Glutamatergic neuron (in vitro differentiated cells): Measurements from ENCODE around the gene FARP1. TPM values are rescaled to one million over a fixed set of nuclear protein-coding genes. Genes with fewer than 3 reads are reported as not detected.

Experiments used
- DNase-seq: peaks from one replicate; pipeline ENCODE4 v3.0.0; 2022
- H3K27ac Mint-ChIP-seq: one replicate; pipeline ENCODE4 v1.8.0; 2020; ENCODE audit warnings: mild to moderate bottlenecking, mixed read lengths, inconsistent platforms; ENCODE audit not compliant: unreplicated experiment
- H3K27me3 Mint-ChIP-seq: one replicate; pipeline ENCODE4 v1.8.0; 2020; ENCODE audit warnings: mild to moderate bottlenecking, moderate library complexity, mixed read lengths, inconsistent platforms; ENCODE audit not compliant: unreplicated experiment
- H3K36me3 Mint-ChIP-seq: one replicate; pipeline ENCODE4 v1.8.0; 2020; ENCODE audit warnings: mild to moderate bottlenecking, mixed read lengths, inconsistent platforms; ENCODE audit not compliant: unreplicated experiment
- H3K4me1 Mint-ChIP-seq: one replicate; pipeline ENCODE4 v1.8.0; 2020; ENCODE audit warnings: mild to moderate bottlenecking, low read depth, mixed read lengths, inconsistent platforms; ENCODE audit not compliant: unreplicated experiment
- H3K4me3 Mint-ChIP-seq: one replicate; pipeline ENCODE4 v1.8.0; 2020; ENCODE audit warnings: mild to moderate bottlenecking, mixed read lengths, inconsistent platforms; ENCODE audit not compliant: unreplicated experiment
- H3K9me3 Mint-ChIP-seq: one replicate; pipeline ENCODE4 v1.8.0; 2020; ENCODE audit warnings: mild to moderate bottlenecking, moderate library complexity, mixed read lengths, inconsistent platforms; ENCODE audit not compliant: unreplicated experiment
- CTCF ChIP-seq: fragments of 200-600 bp; sonication (generic); IDR thresholded peaks from one replicate; pipeline ENCODE4 v1.5.0; 2021; ENCODE audit not compliant: partially characterized antibody, unreplicated experiment
- total RNA-seq: library from RNA; stranded (reverse); fragmentation: NEBNext Ultra II Directional; extraction: Animal tissue kit (Norgen Biotek cat#: 25700); gene quantifications from one replicate; pipeline ENCODE4 v1.2.1, GENCODE V29; 2021; ENCODE audit not compliant: unreplicated experiment

The FARP1 gene
- total RNA-seq, 1 donor from 2014 or later, result 233 TPM

GRCh38 chr13:98217597-98217996 is 74.7 kb downstream of the FARP1 start:
- TF ChIP-seq CTCF, result no peak
- Mint-ChIP-seq H3K27ac (no peak overlapping the region), H3K4me3 (no peak overlapping the region), H3K4me1 (peaks cover 41% of the 10 kb centered on the region), H3K9me3 (peaks cover 3% of the 10 kb centered on the region), H3K27me3 (peaks cover 3% of the 10 kb centered on the region), H3K36me3 (no peaks in the 10 kb centered on the region)
- no peak for DNase-seq

- peaks cover 34% of the 10 kb centered on the region for H3K4me1 Mint-ChIP-seq
- no peak for DNase-seq
These were observed 76.8 kb downstream of the FARP1 start for GRCh38 chr13:98219685-98220084.

GRCh38 chr13:98220271-98220791 is 77.4 kb downstream of the FARP1 start:
- DNase-seq, result no peak
- peaks cover 3% of the 10 kb centered on the region for H3K9me3 Mint-ChIP-seq
- no peak for TF ChIP-seq CTCF
- no peak overlapping the region for H3K4me3 Mint-ChIP-seq
- no peak overlapping the region for H3K27ac Mint-ChIP-seq
- H3K36me3 Mint-ChIP-seq, result no peaks in the 10 kb centered on the region
- H3K4me1 Mint-ChIP-seq, result peaks cover 33% of the 10 kb centered on the region
- H3K27me3 Mint-ChIP-seq, result peaks cover 3% of the 10 kb centered on the region

More at GRCh38 chr13:98219685-98220084, 76.8 kb downstream of the FARP1 start:
- H3K9me3 Mint-ChIP-seq, result peaks cover 3% of the 10 kb centered on the region
- H3K36me3 Mint-ChIP-seq, result no peaks in the 10 kb centered on the region
- TF ChIP-seq CTCF, result no peak
- H3K27me3 Mint-ChIP-seq, result peaks cover 3% of the 10 kb centered on the region
- no peak overlapping the region for H3K4me3 Mint-ChIP-seq
- H3K27ac Mint-ChIP-seq, result no peak overlapping the region

- no peak for TF ChIP-seq CTCF
- H3K27me3 Mint-ChIP-seq, result peaks cover 5% of the 10 kb centered on the region
- H3K9me3 Mint-ChIP-seq, result peaks cover 2% of the 10 kb centered on the region
- H3K4me3 Mint-ChIP-seq, result peak overlapping the region; percentile 47
- peaks cover 4% of the 10 kb centered on the region for H3K36me3 Mint-ChIP-seq
- no peak for DNase-seq
- H3K27ac Mint-ChIP-seq, result peak overlapping the region; percentile 40
- peaks cover 33% of the 10 kb centered on the region for H3K4me1 Mint-ChIP-seq
These were observed 78.3 kb downstream of the FARP1 start for GRCh38 chr13:98221234-98221633.

GRCh38 chr13:98222081-98222554 is 79.2 kb downstream of the FARP1 start:
- H3K36me3 Mint-ChIP-seq, result peaks cover 12% of the 10 kb centered on the region
- H3K27ac Mint-ChIP-seq, result no peak overlapping the region
- H3K4me1 Mint-ChIP-seq, result peaks cover 28% of the 10 kb centered on the region
- TF ChIP-seq CTCF, result no peak
- peaks cover 6% of the 10 kb centered on the region for H3K9me3 Mint-ChIP-seq
- no peak overlapping the region for H3K4me3 Mint-ChIP-seq
- DNase-seq, result no peak
- peaks cover 6% of the 10 kb centered on the region for H3K27me3 Mint-ChIP-seq
